HG03439 (cell line): Measurements from ENCODE around the gene HECW1.
"Not testable (repeated sequence)": the region's sequence is repeated elsewhere in the genome, so short reads cannot be mapped to it uniquely, and the experiment has no call there.

Source experiments
- ATAC-seq: cut with Tn5 transposase; IDR thresholded peaks from one replicate; pipeline ENCODE4 v1.9.1; 2021; ENCODE audit warnings: mild to moderate bottlenecking, moderate library complexity; ENCODE audit not compliant: unreplicated experiment

Gene HECW1

DNA sequence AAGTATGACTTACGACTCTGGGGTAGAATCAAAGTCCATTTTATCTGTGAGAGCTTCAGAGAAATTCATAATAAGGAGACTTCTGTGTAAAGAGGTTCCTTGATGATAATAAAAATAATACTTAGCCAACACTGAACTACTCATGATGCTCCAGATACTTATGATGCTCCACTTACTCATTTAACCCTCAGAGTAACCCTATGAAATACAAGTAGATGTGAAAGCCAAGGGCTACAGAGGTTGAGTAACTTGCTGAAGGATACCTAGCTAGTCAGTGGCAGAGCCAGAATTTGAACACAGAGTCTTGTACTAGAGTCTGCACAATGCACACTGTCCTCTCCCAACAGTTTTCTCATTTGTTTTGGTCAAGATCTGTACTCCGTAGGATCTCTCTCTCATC lies 89.5 kb downstream of the HECW1 start:
- no peak for ATAC-seq

GRCh38 chr7:43204081-43204480 lies 91.6 kb downstream of the HECW1 start:
- no peak for ATAC-seq

DNA sequence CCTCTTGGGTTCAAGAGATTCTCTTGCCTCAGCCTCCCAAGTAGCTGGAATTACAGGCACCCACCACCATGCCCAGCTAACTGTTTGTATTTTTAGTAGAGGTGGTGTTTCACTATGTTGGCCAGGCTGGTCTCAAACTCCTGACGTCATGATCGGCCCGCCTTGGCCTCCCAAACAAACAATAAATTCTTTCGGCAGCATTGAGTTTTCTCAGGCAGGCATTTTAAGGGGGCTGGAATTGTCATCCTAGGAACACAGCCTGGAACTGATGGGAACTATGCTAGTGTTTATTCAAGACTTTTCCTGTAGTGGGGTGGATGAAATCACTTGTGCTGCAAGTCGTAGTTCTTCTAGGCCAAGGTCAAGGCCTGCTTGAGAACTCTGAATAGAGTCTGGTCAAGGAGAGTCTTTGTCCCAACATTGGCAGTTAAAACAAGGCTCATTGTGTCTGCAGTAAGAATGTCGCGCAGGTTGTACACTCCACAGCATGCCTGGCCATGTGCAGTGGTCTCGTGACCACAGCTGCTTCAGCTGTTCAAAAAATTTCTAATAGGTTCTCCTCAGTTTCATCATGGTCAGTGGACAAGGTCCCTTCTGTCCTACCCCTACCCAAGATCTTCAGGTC lies 92.8 kb downstream of the HECW1 start:
- no peak for ATAC-seq

DNA sequence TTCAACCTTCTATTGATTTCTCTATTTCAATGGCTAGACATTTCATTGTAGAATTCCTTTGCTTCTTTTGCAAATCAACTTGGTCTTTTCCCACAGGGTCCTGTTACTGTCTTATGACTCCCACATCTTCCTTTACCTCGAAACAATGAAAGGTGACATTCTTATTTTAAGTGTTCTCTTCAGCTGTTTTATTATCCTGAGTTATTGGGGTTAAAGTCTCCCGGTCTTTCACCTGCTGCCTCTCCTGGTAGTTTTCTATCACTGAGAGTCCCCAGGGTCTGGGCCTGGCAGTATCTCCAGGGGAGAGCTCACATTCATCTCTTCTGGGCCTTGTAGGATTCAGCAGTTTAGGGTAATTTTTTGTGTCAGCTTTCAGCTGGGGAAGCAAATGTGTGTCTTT lies 95.8 kb downstream of the HECW1 start:
- ATAC-seq, result no peak

- ATAC-seq, result not testable (repeated sequence)
Observed at GRCh38 chr7:43210539-43210938, 98.1 kb downstream of the HECW1 start.

DNA sequence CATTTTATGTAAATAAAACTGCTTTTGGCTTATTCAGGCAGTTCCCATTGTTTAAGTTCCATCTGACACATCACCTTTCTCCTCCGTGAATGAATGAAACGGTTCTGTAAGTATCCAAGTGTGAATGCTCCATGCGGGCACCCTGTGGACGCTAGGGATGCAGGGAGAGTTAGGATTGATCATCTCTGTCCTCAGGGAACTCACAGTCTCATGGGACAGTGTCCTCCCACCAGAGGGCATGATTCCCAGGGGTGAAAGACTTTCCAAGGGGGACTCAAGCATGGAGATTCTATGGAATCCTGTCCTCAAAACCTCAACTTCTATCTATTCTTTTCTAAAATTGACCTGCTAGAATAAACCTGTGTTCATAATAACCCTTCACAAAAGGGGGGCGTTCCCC lies 98.8 kb downstream of the HECW1 start:
- no peak for ATAC-seq

GRCh38 chr7:43211693-43212092 lies 99.2 kb downstream of the HECW1 start:
- no peak for ATAC-seq

- no peak for ATAC-seq
Observed at GRCh38 chr7:43212921-43213320, 100.5 kb downstream of the HECW1 start.

GRCh38 chr7:43215061-43215460 lies 102.6 kb downstream of the HECW1 start:
- ATAC-seq, result no peak

DNA sequence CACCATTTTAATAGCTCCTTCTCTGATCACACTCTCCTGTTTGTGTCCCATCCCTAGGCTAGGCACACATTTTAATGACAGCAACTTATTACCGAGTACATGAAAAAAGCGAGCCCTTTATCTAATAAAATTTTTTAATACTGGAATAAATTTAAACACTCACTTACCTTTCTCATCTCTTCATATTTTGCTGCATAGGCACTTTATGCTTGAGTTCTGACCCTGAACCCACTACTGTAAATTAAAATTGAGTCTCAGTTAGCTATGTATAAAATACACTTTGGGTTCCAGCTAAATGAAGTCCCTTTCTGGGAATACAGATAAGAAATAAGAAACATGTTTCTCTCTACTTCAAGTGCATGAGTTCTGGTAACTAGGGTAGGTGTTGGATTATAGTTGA lies 104.6 kb downstream of the HECW1 start:
- no peak for ATAC-seq

DNA sequence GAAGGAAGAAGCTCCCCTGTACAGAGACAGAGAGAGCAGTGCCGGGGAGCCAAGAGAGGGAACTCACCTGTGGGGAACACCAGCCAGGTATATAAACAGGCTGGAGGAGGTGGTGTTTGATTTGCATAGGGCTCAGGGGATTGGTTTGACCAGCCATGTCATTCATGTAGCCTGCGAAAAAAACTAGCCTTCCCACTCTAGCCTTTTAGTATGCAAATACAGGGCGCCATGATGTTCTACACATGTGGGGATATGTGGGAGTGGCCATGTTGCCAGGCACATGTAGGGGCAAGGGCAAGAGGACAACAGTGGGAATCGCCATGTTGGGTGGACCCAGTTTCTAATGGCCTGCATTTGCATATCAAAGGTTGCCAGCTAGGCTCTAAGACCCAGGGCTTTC lies 106.5 kb downstream of the HECW1 start:
- ATAC-seq, result not testable (repeated sequence)

- no peak for ATAC-seq
Observed at GRCh38 chr7:43220250-43220649, 107.8 kb downstream of the HECW1 start.

DNA sequence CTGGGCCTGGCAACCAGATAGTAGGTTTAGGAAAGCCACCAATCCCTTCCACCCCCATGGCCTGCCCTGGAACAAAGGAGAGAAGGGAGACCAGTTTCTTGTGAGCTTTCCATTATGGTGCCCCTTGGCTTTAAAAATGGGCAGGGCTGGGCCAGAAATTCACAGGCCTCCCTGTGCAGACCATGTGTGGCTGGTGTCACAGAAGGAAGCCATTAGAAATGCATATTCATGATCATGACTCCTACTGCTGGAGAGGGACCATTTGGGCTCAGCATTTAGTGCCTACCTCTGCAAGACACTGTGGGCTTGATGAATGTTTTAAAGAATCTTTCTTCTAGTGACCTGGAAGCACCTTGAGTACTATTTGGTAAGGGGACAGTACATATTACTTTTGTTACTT lies 108.3 kb downstream of the HECW1 start:
- no peak for ATAC-seq

- ATAC-seq, result no peak
Observed at GRCh38 chr7:43229801-43230200, 117.4 kb downstream of the HECW1 start.

- no peak for ATAC-seq
Observed at GRCh38 chr7:43232366-43232765, 119.9 kb downstream of the HECW1 start.

DNA sequence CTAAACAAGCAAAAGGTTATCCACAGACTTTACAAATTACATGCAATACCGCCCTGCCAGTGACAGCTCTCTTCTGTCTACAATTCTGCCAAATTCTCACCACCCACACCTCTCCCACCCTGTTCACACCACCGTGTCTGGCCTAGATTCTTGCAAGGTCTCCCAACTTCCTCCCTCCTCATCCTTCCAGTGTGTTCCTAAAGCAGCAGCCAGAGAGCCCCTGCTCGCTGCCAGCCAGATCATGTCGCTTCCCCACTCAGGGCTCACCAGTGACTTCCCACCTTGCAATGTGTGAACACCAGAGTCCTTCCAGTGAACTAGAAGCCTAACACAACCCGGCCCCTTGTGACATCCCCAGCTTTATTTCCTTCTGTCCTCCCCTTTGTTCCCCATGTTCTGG lies 121.6 kb downstream of the HECW1 start:
- no peak for ATAC-seq

DNA sequence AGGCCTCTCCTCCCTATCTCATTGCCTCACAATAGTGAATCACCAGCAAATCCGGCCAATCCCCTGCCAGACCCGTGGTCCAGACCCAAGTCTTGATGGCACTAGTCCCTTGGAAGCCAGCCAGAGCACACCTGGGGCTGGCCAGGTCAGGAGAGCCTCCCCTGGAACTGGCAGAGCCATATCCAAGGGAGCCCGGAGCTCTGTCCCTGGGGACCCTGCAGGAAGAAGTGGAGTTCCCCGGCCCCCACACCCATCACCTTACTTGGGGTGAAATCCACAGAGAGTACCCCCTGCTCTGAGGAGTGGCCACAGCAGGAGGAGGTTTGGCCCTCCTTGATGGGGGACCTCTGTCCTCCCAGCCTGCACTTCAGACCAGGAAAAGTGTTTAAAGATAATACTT lies 122.5 kb downstream of the HECW1 start:
- no peak for ATAC-seq

DNA sequence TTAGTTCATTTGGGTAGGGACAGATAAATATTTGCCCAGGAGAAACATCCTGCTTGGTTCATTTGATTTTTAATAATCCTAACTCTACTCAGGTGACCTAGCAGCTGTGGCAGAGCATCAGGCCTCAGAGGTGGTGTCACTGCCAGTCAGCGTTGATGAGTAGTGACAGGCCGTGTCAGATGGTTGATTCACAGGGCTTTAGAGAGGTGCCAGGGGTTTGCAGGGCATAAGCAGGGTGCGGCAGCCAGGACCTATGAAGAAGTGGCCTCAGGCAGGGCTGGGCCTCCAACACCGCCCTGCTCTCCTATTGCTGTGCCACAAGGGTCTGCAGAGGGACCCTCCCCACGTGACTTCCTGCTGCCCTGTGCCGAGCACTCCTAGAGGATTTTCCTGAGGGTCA lies 128.1 kb downstream of the HECW1 start:
- no peak for ATAC-seq

DNA sequence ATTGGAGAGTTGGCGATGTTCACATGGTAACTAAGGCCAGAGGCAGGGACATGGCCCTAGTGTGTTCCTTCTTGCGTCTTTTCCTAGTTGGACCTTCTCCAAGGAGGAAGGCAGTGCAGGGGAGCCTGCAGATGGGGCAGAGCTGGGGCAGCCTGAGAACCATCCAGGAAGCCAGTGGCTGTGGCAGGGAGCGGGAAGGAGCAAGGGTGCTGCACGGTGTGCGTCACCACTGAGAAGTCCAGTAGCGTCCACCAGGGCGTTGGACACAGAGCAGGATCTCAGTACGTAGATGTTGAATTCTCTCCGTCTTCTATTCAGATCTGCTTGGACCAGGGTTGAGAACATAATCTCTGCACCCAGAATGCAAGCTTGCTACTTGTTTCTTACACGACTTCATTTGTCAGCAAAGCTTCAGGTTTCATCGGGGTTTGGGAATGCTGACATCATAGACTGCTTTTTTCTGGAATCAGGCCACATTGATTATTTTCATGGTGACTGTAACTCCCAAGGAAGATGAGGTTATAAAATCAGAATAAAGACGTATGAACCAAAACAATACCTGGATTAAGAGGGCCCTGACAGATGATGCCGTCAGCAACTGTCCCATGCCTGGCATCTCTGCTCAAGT lies 130.3 kb downstream of the HECW1 start:
- ATAC-seq, result no peak

GRCh38 chr7:43244232-43244631 lies 131.8 kb downstream of the HECW1 start:
- no peak for ATAC-seq

- no peak for ATAC-seq
Observed at GRCh38 chr7:43244784-43245183, 132.3 kb downstream of the HECW1 start.

- no peak for ATAC-seq
Observed at GRCh38 chr7:43247757-43248156, 135.3 kb downstream of the HECW1 start.

GRCh38 chr7:43248553-43248952 lies 136.1 kb downstream of the HECW1 start:
- ATAC-seq, result no peak
